MM.1S (cell line): Measurements from ENCODE around the gene SMKR1.

ENCODE experiments used
- EZH2 ChIP-seq: fragments of 300-600 bp; sonication (generic); optimal IDR thresholded peaks from 2 replicates; pipeline ENCODE3; 2017; ENCODE audit warnings: low read depth, mild to moderate bottlenecking, antibody characterized with exemption, low read length, mixed read lengths
- EZH2phosphoT487 ChIP-seq: fragments of 300-600 bp; sonication (generic); IDR thresholded peaks from 2 replicates; pipeline ENCODE4 v1.6.1; 2018; ENCODE audit warnings: antibody characterized with exemption, low read length
- TF ChIP-seq, protein P1 (sequence below): fragments of 300-600 bp; sonication (generic); IDR thresholded peaks from 2 replicates; pipeline ENCODE4 v1.5.1; 2016; ENCODE audit warnings: antibody characterized with exemption, low read length, mixed read lengths

DNA sequence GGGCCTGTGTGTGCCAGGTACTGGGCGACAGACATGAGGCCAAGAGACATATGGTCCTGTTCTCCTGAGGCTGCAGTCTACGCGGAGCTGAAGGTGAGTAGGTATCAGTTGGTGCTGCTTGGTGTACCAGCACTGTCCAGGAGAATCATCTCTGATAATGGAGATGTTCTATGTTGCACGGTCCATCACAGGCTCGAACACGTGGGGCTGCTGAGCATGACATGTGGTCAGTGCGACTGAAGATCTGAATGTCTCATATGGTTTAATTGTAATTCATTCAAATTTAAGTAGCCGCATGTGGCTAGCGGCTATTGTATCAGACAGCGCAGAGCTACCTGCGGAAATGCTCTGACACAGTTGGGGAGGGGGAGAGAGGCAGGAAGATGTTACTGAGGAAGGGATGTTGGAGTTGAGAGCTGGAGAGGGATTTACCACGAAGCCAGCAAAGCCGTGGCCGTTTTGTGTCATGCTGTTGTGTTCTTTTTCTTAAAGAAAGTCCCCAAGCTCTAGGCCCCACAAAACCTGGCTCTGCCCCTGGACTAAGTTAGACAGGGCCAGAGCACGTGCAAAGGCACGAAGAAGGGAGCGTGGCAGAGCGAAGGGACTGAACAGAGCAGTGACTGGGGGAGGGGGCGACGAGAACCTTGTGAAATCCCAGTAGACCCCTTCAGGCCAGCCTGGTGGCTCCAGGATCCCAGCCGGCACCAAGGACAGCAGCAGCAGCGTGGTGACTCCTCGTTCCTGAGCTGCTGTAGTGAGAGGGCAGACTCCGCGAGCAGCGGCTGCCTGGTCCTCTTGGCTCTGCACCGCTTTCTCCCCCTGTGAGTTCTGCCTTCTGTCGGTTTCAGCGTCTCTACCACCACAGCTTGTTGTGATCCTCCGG lies 20.0 kb downstream of the SMKR1 start:
- TF ChIP-seq EZH2phosphoT487 (no peak), EZH2 (no peak)
- TF ChIP-seq, protein P1, sequence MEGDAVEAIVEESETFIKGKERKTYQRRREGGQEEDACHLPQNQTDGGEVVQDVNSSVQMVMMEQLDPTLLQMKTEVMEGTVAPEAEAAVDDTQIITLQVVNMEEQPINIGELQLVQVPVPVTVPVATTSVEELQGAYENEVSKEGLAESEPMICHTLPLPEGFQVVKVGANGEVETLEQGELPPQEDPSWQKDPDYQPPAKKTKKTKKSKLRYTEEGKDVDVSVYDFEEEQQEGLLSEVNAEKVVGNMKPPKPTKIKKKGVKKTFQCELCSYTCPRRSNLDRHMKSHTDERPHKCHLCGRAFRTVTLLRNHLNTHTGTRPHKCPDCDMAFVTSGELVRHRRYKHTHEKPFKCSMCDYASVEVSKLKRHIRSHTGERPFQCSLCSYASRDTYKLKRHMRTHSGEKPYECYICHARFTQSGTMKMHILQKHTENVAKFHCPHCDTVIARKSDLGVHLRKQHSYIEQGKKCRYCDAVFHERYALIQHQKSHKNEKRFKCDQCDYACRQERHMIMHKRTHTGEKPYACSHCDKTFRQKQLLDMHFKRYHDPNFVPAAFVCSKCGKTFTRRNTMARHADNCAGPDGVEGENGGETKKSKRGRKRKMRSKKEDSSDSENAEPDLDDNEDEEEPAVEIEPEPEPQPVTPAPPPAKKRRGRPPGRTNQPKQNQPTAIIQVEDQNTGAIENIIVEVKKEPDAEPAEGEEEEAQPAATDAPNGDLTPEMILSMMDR = no peak
